Neural cell (in vitro differentiated cells): ENCODE results near the gene SVOP. TPM values are rescaled to one million over a fixed set of nuclear protein-coding genes. Genes with fewer than 3 reads are reported as not detected.
"Not testable (repeated sequence)": the region's sequence is repeated elsewhere in the genome, so short reads cannot be mapped to it uniquely, and the experiment has no call there.

Experiments
- H2AFZ ChIP-seq: fragments of 200-600, 300-800 bp; sonication (generic), shearing (Covaris generic); 2 replicates; pipeline ENCODE4 v1.6.0; 2014; ENCODE audit warnings: low read depth, mild to moderate bottlenecking, antibody characterized with exemption, low read length, moderate library complexity
- H3F3A ChIP-seq: fragments of 200-600 bp; shearing (Covaris generic); 2 replicates; pipeline ENCODE4 v1.6.1; 2016; ENCODE audit warnings: mild to moderate bottlenecking, moderate library complexity, mixed read lengths, antibody characterized with exemption, low read length; ENCODE audit not compliant: insufficient read depth, poor library complexity, severe bottlenecking
- H3K27ac ChIP-seq: fragments of 200-600, 300-800 bp; sonication (generic), shearing (Covaris generic); 2 replicates; pipeline ENCODE4 v1.5.1; 2014; ENCODE audit warnings: mild to moderate bottlenecking, low read length, moderate library complexity
- H3K27me3 ChIP-seq: fragments of 300-800, 200-600 bp; sonication (generic), shearing (Covaris generic); 2 replicates; pipeline ENCODE4 v1.6.0; 2014; ENCODE audit warnings: mild to moderate bottlenecking, low read depth, low read length, moderate library complexity; ENCODE audit not compliant: insufficient read depth
- H3K36me3 ChIP-seq: fragments of 300-800, 200-600 bp; sonication (generic), shearing (Covaris generic); 2 replicates; pipeline ENCODE4 v1.5.1; 2014; ENCODE audit warnings: mild to moderate bottlenecking, antibody characterized with exemption, low read length, moderate library complexity; ENCODE audit not compliant: insufficient read depth
- H3K4me2 ChIP-seq: fragments of 300-800, 200-600 bp; sonication (generic), shearing (Covaris generic); 2 replicates; pipeline ENCODE4 v1.6.0; 2014; ENCODE audit warnings: mild to moderate bottlenecking, low read length
- H3K4me3 ChIP-seq: fragments of 300-800, 200-600 bp; sonication (generic), shearing (Covaris generic); 2 replicates; pipeline ENCODE4 v1.5.1; 2014; ENCODE audit warnings: mild to moderate bottlenecking, low read length, moderate library complexity
- H3K79me2 ChIP-seq: fragments of 200-600 bp; shearing (Covaris generic); replicated peaks from 2 replicates; pipeline ENCODE4 v1.6.0; 2014; ENCODE audit warnings: mild to moderate bottlenecking, low read length, moderate library complexity; ENCODE audit not compliant: insufficient read depth
- H3K9ac ChIP-seq: fragments of 300-800, 200-600 bp; sonication (generic), shearing (Covaris generic); 2 replicates; pipeline ENCODE4 v1.6.1; 2016; ENCODE audit warnings: mild to moderate bottlenecking, low read length, mixed read lengths
- H3K9me2 ChIP-seq: fragments of 200-600 bp; shearing (Covaris generic); 2 replicates; pipeline ENCODE4 v1.6.1; 2016; ENCODE audit warnings: mild to moderate bottlenecking, low read length, mixed read lengths; ENCODE audit not compliant: insufficient read depth
- H3K9me3 ChIP-seq: fragments of 200-600, 300-800 bp; sonication (generic), shearing (Covaris generic); 2 replicates; pipeline ENCODE4 v1.6.1; 2016; ENCODE audit warnings: mild to moderate bottlenecking, mixed run types, low read length, moderate library complexity, mixed read lengths
- H4K20me1 ChIP-seq: fragments of 200-600 bp; shearing (Covaris generic); 2 replicates; pipeline ENCODE4 v1.6.1; 2016; ENCODE audit warnings: mild to moderate bottlenecking, mixed run types; ENCODE audit not compliant: insufficient read depth
- EP300 ChIP-seq: fragments of 450-650 bp; conservative IDR thresholded peaks from 2 replicates; pipeline ENCODE4 v1.6.1; 2014; ENCODE audit warnings: antibody characterized with exemption, mild to moderate bottlenecking, moderate library complexity; ENCODE audit not compliant: poor library complexity, severe bottlenecking
- EZH2 ChIP-seq: fragments of 200-600, 300-800 bp; shearing (Covaris generic), sonication (generic); IDR thresholded peaks from 2 replicates; pipeline ENCODE4 v1.6.1; 2014; ENCODE audit warnings: antibody characterized with exemption, low read length, borderline replicate concordance, mild to moderate bottlenecking; ENCODE audit not compliant: insufficient read depth, poor library complexity, severe bottlenecking
- MXI1 ChIP-seq: fragments of 450-650 bp; conservative IDR thresholded peaks from 2 replicates; pipeline ENCODE4 v1.6.1; 2014; ENCODE audit warnings: antibody characterized with exemption, mild to moderate bottlenecking; ENCODE audit not compliant: poor library complexity, severe bottlenecking
- POLR2AphosphoS5 ChIP-seq: IDR thresholded peaks from 2 replicates; pipeline ENCODE4 v1.6.1; 2012
- RAD21 ChIP-seq: fragments of 450-650 bp; conservative IDR thresholded peaks from 2 replicates; pipeline ENCODE4 v1.6.1; 2014; ENCODE audit warnings: antibody characterized with exemption, mild to moderate bottlenecking, moderate library complexity
- SMC3 ChIP-seq: fragments of 450-650 bp; conservative IDR thresholded peaks from 2 replicates; pipeline ENCODE4 v1.6.1; 2014; ENCODE audit warnings: antibody characterized with exemption, mild to moderate bottlenecking, moderate library complexity; ENCODE audit not compliant: poor library complexity
- TAF1 ChIP-seq: IDR thresholded peaks from 2 replicates; pipeline ENCODE4 v1.6.1; 2012; ENCODE audit warnings: low read depth
- polyA plus RNA-seq: library from polyadenylated mRNA; depleted of rRNA; stranded (reverse); fragments of >200 nt; gene quantifications from 2 replicates; pipeline ENCODE4 v1.2.3, GENCODE V29; 2014
- TF ChIP-seq, protein P1 (sequence below): fragments of 450-650 bp; IDR thresholded peaks from 2 replicates; pipeline ENCODE4 v1.5.1; 2014; ENCODE audit warnings: antibody characterized with exemption, mild to moderate bottlenecking, moderate library complexity; ENCODE audit not compliant: poor library complexity, severe bottlenecking
- TF ChIP-seq, protein P2 (sequence below): IDR thresholded peaks from 2 replicates; pipeline ENCODE4 v1.6.1; 2012; ENCODE audit warnings: borderline replicate concordance

The SVOP gene
- polyA plus RNA-seq, 1 donor from 2014 or later: 41.3 TPM

DNA sequence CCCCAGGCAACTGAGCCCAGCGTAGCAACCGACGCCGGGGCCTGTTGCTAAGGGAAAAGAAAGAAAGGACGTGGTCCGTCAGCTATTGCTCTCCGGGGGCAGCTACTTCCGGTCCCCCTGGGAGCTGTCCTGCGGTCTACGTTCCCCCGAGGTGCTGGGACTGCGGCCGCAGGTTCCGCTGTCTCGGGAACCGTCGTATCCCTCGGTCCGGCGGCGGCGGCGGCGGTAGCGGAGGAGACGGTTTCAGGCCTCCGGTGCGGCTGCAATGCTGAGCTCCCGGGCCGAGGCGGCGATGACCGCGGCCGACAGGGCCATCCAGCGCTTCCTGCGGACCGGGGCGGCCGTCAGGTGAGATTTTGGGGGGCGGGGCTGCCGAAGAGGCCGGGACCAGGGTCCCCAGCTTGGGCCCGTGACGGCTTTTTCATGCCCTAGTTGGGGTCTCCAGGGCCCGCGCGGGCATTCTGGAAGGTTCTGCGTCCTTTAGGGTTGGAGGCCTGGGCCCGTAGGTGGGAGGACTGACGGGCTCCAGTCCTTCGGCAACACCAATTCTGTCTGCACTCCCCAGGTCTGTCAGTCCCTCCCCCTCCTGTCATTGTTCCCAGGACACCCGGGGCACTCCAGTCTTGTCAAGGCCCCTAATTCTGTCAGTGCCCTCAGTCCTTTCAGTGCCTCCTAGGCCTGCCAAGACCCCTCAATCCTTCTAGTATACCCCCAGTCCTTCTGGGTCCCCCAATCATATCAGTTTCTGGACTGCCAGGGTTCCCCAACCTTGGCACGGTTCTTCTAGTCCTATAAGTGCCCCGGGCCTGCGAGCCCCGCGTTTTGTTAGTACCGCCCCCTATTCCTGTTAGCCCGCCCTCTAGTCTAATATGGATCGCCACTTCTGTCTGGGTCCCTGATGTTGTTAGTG, 31.8 kb upstream of the SVOP start, which contains the start of gene USP30 (continued):
- peak; percentile 84 for TF ChIP-seq MXI1
- peak; percentile 67 for TF ChIP-seq EP300
- no peak for TF ChIP-seq EZH2

DNA sequence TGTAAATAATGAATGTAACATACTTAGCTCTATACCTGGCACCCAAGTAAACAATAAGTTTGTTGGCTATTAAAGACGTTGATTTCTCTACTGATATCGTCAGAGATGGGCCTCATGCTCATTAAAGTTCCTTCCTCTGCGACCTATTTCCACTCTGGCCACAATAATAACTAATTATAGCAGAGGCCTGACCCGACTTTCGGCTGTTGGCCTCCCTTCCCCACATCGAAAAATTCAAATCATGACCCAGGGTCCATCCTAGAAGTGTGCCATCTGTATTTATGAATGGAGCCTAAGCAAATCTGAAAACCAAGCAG, 31.2 kb upstream of the SVOP start:
- H3K9me3 ChIP-seq: no peaks in the 10 kb centered on the region
- peak overlapping the region; percentile 95 for H3K4me2 ChIP-seq
- H3K27ac ChIP-seq: peak overlapping the region; percentile 81
- H3K9me2 ChIP-seq: no peaks in the 10 kb centered on the region
- no peaks in the 10 kb centered on the region for H4K20me1 ChIP-seq
- H3K79me2 ChIP-seq: peaks cover 22% of the 10 kb centered on the region
- no peaks in the 10 kb centered on the region for H3K36me3 ChIP-seq
- H3K4me3 ChIP-seq: peak overlapping the region; percentile 99
- H3F3A ChIP-seq: no peaks in the 10 kb centered on the region
- peak overlapping the region; percentile 96 for H3K9ac ChIP-seq
- no peaks in the 10 kb centered on the region for H3K27me3 ChIP-seq
- H2AFZ ChIP-seq: peak overlapping the region; percentile 98
- TF ChIP-seq EZH2 (no peak), MXI1 (no peak), SMC3 (no peak), POLR2AphosphoS5 (no peak), RAD21 (no peak), EP300 (no peak), TAF1 (no peak)
- TF ChIP-seq, protein P1, sequence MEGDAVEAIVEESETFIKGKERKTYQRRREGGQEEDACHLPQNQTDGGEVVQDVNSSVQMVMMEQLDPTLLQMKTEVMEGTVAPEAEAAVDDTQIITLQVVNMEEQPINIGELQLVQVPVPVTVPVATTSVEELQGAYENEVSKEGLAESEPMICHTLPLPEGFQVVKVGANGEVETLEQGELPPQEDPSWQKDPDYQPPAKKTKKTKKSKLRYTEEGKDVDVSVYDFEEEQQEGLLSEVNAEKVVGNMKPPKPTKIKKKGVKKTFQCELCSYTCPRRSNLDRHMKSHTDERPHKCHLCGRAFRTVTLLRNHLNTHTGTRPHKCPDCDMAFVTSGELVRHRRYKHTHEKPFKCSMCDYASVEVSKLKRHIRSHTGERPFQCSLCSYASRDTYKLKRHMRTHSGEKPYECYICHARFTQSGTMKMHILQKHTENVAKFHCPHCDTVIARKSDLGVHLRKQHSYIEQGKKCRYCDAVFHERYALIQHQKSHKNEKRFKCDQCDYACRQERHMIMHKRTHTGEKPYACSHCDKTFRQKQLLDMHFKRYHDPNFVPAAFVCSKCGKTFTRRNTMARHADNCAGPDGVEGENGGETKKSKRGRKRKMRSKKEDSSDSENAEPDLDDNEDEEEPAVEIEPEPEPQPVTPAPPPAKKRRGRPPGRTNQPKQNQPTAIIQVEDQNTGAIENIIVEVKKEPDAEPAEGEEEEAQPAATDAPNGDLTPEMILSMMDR: no peak
- TF ChIP-seq, protein P2, sequence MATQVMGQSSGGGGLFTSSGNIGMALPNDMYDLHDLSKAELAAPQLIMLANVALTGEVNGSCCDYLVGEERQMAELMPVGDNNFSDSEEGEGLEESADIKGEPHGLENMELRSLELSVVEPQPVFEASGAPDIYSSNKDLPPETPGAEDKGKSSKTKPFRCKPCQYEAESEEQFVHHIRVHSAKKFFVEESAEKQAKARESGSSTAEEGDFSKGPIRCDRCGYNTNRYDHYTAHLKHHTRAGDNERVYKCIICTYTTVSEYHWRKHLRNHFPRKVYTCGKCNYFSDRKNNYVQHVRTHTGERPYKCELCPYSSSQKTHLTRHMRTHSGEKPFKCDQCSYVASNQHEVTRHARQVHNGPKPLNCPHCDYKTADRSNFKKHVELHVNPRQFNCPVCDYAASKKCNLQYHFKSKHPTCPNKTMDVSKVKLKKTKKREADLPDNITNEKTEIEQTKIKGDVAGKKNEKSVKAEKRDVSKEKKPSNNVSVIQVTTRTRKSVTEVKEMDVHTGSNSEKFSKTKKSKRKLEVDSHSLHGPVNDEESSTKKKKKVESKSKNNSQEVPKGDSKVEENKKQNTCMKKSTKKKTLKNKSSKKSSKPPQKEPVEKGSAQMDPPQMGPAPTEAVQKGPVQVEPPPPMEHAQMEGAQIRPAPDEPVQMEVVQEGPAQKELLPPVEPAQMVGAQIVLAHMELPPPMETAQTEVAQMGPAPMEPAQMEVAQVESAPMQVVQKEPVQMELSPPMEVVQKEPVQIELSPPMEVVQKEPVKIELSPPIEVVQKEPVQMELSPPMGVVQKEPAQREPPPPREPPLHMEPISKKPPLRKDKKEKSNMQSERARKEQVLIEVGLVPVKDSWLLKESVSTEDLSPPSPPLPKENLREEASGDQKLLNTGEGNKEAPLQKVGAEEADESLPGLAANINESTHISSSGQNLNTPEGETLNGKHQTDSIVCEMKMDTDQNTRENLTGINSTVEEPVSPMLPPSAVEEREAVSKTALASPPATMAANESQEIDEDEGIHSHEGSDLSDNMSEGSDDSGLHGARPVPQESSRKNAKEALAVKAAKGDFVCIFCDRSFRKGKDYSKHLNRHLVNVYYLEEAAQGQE: no peak

DNA sequence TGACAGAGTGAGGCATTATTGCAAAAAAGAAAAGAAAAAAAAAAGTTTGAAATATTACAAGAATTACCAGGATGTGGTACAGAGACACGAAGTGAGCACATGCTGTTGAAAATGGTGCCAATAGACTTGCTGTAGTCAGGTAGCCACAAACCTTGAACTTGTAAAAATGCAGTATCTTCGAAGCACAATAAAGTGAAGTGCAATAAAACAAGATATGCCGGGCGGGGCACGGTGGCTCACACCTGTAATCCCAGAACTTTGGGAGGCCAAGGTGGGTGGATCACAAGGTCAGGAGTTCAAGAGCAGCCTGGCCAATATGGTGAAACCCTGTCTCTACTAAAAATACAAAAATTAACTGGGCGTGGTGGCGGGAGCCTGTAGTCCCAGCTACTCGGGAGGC, 28.9 kb upstream of the SVOP start:
- H3K9me2 ChIP-seq, H2AFZ ChIP-seq, H3K27ac ChIP-seq, H3K27me3 ChIP-seq, H3K4me3 ChIP-seq, H3K9me3 ChIP-seq, H3K36me3 ChIP-seq, H4K20me1 ChIP-seq, H3F3A ChIP-seq, H3K9ac ChIP-seq, H3K4me2 ChIP-seq: not testable (repeated sequence)
- peaks cover 16% of the 10 kb centered on the region for H3K79me2 ChIP-seq

DNA sequence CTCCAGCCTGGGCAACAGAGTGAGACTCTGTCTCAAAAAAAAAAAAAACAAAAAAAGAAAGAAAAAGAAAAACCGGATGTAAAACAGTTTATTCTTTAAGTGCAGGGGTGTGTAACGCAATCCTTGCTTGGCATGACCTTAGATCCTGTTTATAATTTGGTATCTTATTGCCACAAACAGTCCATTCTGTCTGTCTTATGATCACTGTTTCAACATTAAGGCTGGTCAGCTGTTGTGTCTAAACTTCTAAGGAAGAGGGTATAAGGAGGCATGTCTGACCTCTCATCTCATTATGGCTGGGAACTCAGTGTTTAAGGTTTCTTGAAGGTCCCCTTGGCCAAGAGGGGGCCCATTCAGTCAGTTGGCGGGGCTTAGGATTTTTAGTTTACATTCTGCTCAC, 27.8 kb upstream of the SVOP start:
- not testable (repeated sequence) for H3F3A ChIP-seq, H3K9me3 ChIP-seq, H3K36me3 ChIP-seq, H3K4me2 ChIP-seq, H3K27me3 ChIP-seq, H2AFZ ChIP-seq, H4K20me1 ChIP-seq, H3K27ac ChIP-seq, H3K9me2 ChIP-seq, H3K4me3 ChIP-seq, H3K9ac ChIP-seq
- H3K79me2 ChIP-seq: peaks cover 11% of the 10 kb centered on the region
